SK-N-SH treated with all-trans-retinoic acid at 6 μM for 48 hours (cell line): ENCODE results near the gene SMARCA4.
"Not testable (repeated sequence)": the region's sequence is repeated elsewhere in the genome, so short reads cannot be mapped to it uniquely, and the experiment has no call there.

Experiments used
- ATAC-seq: fragments of 200-7000 bp; cut with Tn5 transposase; 3 replicates; pipeline ENCODE4 v1.9.1; 2020; ENCODE audit warnings: mild to moderate bottlenecking, moderate library complexity
- ARNTL ChIP-seq: fragments of 450-650 bp; formaldehyde crosslinking; IDR thresholded peaks from 2 replicates; pipeline ENCODE4 v1.5.0; 2020; ENCODE audit warnings: low read depth, mild to moderate bottlenecking, moderate library complexity, borderline replicate concordance
- BACH2 ChIP-seq: fragments of 250-450 bp; sonication (Bioruptor Pico); IDR thresholded peaks from 2 replicates; pipeline ENCODE4 v1.9.0; 2021; ENCODE audit warnings: mild to moderate bottlenecking, borderline replicate concordance
- CREB5 ChIP-seq: fragments of 250-450 bp; sonication (Bioruptor Pico); IDR thresholded peaks from 2 replicates; pipeline ENCODE4 v1.5.1; 2020; ENCODE audit warnings: low read depth, mild to moderate bottlenecking, moderate library complexity
- CSDC2 ChIP-seq: fragments of 250-450 bp; sonication (Bioruptor Pico); IDR thresholded peaks from 2 replicates; pipeline ENCODE4 v1.5.0; 2020; ENCODE audit warnings: mild to moderate bottlenecking, moderate library complexity
- CSRNP3 ChIP-seq: fragments of 250-450 bp; sonication (Bioruptor Pico); IDR thresholded peaks from 2 replicates; pipeline ENCODE4 v1.5.1; 2021; ENCODE audit warnings: mild to moderate bottlenecking, moderate library complexity
- GLIS3 ChIP-seq: fragments of 250-450 bp; sonication (Bioruptor Pico); IDR thresholded peaks from 2 replicates; pipeline ENCODE4 v1.5.0; 2020; ENCODE audit warnings: mild to moderate bottlenecking, moderate library complexity
- ISL1 ChIP-seq: fragments of 250-450 bp; sonication (Bioruptor Pico); IDR thresholded peaks from 2 replicates; pipeline ENCODE4 v2.1.2; 2022; ENCODE audit warnings: mild to moderate bottlenecking, moderate library complexity
- OSR1 ChIP-seq: fragments of 250-450 bp; sonication (Bioruptor Pico); IDR thresholded peaks from 2 replicates; pipeline ENCODE4 v1.8.0; 2022; ENCODE audit warnings: moderate library complexity, mild to moderate bottlenecking, inconsistent platforms
- POU6F1 ChIP-seq: fragments of 250-450 bp; sonication (Bioruptor Pico); IDR thresholded peaks from 2 replicates; pipeline ENCODE4 v1.8.0; 2021; ENCODE audit warnings: low read depth, mild to moderate bottlenecking, moderate library complexity, borderline replicate concordance
- PPARA ChIP-seq: fragments of 250-450 bp; sonication (Bioruptor Pico); IDR thresholded peaks from 2 replicates; pipeline ENCODE4 v1.5.0; 2020; ENCODE audit warnings: mild to moderate bottlenecking, borderline replicate concordance
- RARB ChIP-seq: fragments of 250-450 bp; sonication (Bioruptor Pico); IDR thresholded peaks from 2 replicates; pipeline ENCODE4 v1.8.0; 2021; ENCODE audit warnings: mild to moderate bottlenecking, moderate library complexity
- SNAI2 ChIP-seq: fragments of 250-450 bp; sonication (Bioruptor Pico); IDR thresholded peaks from 2 replicates; pipeline ENCODE4 v1.5.0; 2020; ENCODE audit warnings: mild to moderate bottlenecking, moderate library complexity
- TCF4 ChIP-seq: fragments of 250-450 bp; sonication (Bioruptor Pico); IDR thresholded peaks from 2 replicates; pipeline ENCODE4 v1.8.0; 2021; ENCODE audit warnings: mild to moderate bottlenecking, moderate library complexity, borderline replicate concordance
- TOX ChIP-seq: fragments of 250-450 bp; sonication (Bioruptor Pico); IDR thresholded peaks from 2 replicates; pipeline ENCODE4 v1.8.0; 2021; ENCODE audit warnings: mild to moderate bottlenecking, moderate library complexity, borderline replicate concordance
- TSHZ2 ChIP-seq: fragments of 250-450 bp; sonication (Bioruptor Pico); IDR thresholded peaks from 2 replicates; pipeline ENCODE4 v1.5.0; 2020; ENCODE audit warnings: mild to moderate bottlenecking, moderate library complexity
- ZFP3 ChIP-seq: fragments of 250-450 bp; sonication (Bioruptor Pico); IDR thresholded peaks from 2 replicates; pipeline ENCODE4 v1.5.0; 2020; ENCODE audit warnings: mild to moderate bottlenecking, moderate library complexity
- ZNF565 ChIP-seq: fragments of 450-650 bp; formaldehyde crosslinking; conservative IDR thresholded peaks from 2 replicates; pipeline ENCODE4 v1.5.0; 2020; ENCODE audit warnings: low read depth, mild to moderate bottlenecking, moderate library complexity
- ZNF70 ChIP-seq: fragments of 450-650 bp; formaldehyde crosslinking; IDR thresholded peaks from 2 replicates; pipeline ENCODE4 v1.5.0; 2020; ENCODE audit warnings: mild to moderate bottlenecking, moderate library complexity

SMARCA4 gene

GRCh38 chr19:11094520-11094894, 133.7 kb downstream of the SMARCA4 start:
- ATAC-seq: no peak
- TF ChIP-seq PPARA (CRISPR knock-in tag) (no peak), ZFP3 (CRISPR knock-in tag) (no peak), POU6F1 (CRISPR knock-in tag) (no peak), TSHZ2 (CRISPR knock-in tag) (no peak), CSRNP3 (CRISPR knock-in tag) (no peak), TCF4 (no peak), GLIS3 (CRISPR knock-in tag) (no peak), BACH2 (CRISPR knock-in tag) (no peak), ZNF70 (CRISPR knock-in tag) (no peak)

GRCh38 chr19:11096210-11096841, 135.5 kb downstream of the SMARCA4 start:
- no peak for TF ChIP-seq BACH2 (CRISPR knock-in tag)
- TF ChIP-seq SNAI2 (CRISPR knock-in tag): no peak
- no peak for TF ChIP-seq ARNTL
- TF ChIP-seq TSHZ2 (CRISPR knock-in tag): no peak
- TF ChIP-seq ZNF70 (CRISPR knock-in tag): no peak
- no peak for ATAC-seq

- ATAC-seq: not testable (repeated sequence)
These were observed 136.5 kb downstream of the SMARCA4 start for GRCh38 chr19:11097367-11097766.

- ATAC-seq: no peak
- TF ChIP-seq ISL1 (CRISPR knock-in tag) (no peak), POU6F1 (CRISPR knock-in tag) (no peak), ARNTL (no peak), BACH2 (CRISPR knock-in tag) (no peak), PPARA (CRISPR knock-in tag) (no peak), ZNF70 (CRISPR knock-in tag) (no peak), SNAI2 (CRISPR knock-in tag) (no peak), CREB5 (CRISPR knock-in tag) (no peak), GLIS3 (CRISPR knock-in tag) (no peak), OSR1 (no peak), TOX (CRISPR knock-in tag) (no peak), ZNF565 (CRISPR knock-in tag) (no peak), TSHZ2 (CRISPR knock-in tag) (no peak), ZFP3 (CRISPR knock-in tag) (no peak), RARB (CRISPR knock-in tag) (no peak), CSDC2 (CRISPR knock-in tag) (no peak)
These were observed 137.5 kb downstream of the SMARCA4 start for GRCh38 chr19:11098327-11098726.
